HG02763 (cell line): ENCODE results near the gene ZNF253.
A peak's percentile ranks its signal among the peaks of the same experiment; 100 is the strongest.
"Not testable (repeated sequence)": the region's sequence is repeated elsewhere in the genome, so short reads cannot be mapped to it uniquely, and the experiment has no call there.

Source experiments
- ATAC-seq: cut with Tn5 transposase; IDR thresholded peaks from one replicate; pipeline ENCODE4 v1.9.1; 2021; ENCODE audit warnings: mild to moderate bottlenecking, moderate library complexity; ENCODE audit not compliant: unreplicated experiment

ZNF253 gene

GRCh38 chr19:19865750-19866610, at the start of gene ZNF253:
TSS of gene ZNF253 (plus strand) at chr19:19865882. CDS start at chr19:19865997, 115 bp downstream.
- ATAC-seq: peak; percentile 95

- no peak for ATAC-seq
These were observed 49.0 kb upstream of the ZNF253 start for GRCh38 chr19:19816679-19817078.

- no peak for ATAC-seq
These were observed 48.3 kb upstream of the ZNF253 start for GRCh38 chr19:19817357-19817756.

GRCh38 chr19:19820774-19821320, 44.8 kb upstream of the ZNF253 start:
- no peak for ATAC-seq

- peak; percentile 85 for ATAC-seq
These were observed 44.2 kb upstream of the ZNF253 start, which contains the start of gene ZNF506 for GRCh38 chr19:19821366-19821951. TSS of gene ZNF506 (minus strand) at chr19:19821750. CDS start at chr19:19821603, 147 bp downstream.

GRCh38 chr19:19821976-19822375, 43.7 kb upstream of the ZNF253 start:
- not testable (repeated sequence) for ATAC-seq

- no peak for ATAC-seq
These were observed 41.8 kb upstream of the ZNF253 start for GRCh38 chr19:19823916-19824315.

GRCh38 chr19:19826875-19827274, 38.8 kb upstream of the ZNF253 start:
- ATAC-seq: no peak

- ATAC-seq: no peak
These were observed 30.1 kb upstream of the ZNF253 start for GRCh38 chr19:19835560-19836038.

GRCh38 chr19:19847781-19848180, 17.9 kb upstream of the ZNF253 start:
- ATAC-seq: no peak

GRCh38 chr19:19849056-19849455, 16.6 kb upstream of the ZNF253 start:
- ATAC-seq: no peak

- ATAC-seq: not testable (repeated sequence)
These were observed 13.9 kb upstream of the ZNF253 start for GRCh38 chr19:19851740-19852139.

- no peak for ATAC-seq
These were observed 6.9 kb upstream of the ZNF253 start for GRCh38 chr19:19858751-19859150.

- no peak for ATAC-seq
These were observed 4.8 kb upstream of the ZNF253 start for GRCh38 chr19:19860756-19861390.

- no peak for ATAC-seq
These were observed 1.0 kb downstream of the ZNF253 start for GRCh38 chr19:19866611-19867248.

- ATAC-seq: not testable (repeated sequence)
These were observed 4.4 kb downstream of the ZNF253 start for GRCh38 chr19:19870086-19870485.

GRCh38 chr19:19871932-19872331, 6.2 kb downstream of the ZNF253 start:
- ATAC-seq: no peak

- ATAC-seq: no peak
These were observed 7.7 kb downstream of the ZNF253 start for GRCh38 chr19:19873381-19873780.

GRCh38 chr19:19877724-19878123, 12.0 kb downstream of the ZNF253 start:
- no peak for ATAC-seq

GRCh38 chr19:19884583-19884982, 18.9 kb downstream of the ZNF253 start:
- no peak for ATAC-seq
